RCC 7860 (cell line): ENCODE results near the gene CREBBP.

ENCODE experiments used
- DNase-seq: peaks from one replicate; pipeline ENCODE4 v3.0.0-alpha.2; 2015; ENCODE audit warnings: low spot score
- FAIRE-seq: peaks from 2 replicates; lab custom pipeline; 2012; peaks lifted over from hg19 to GRCh38; lab: Jason Lieb, UNC

The CREBBP gene

DNA sequence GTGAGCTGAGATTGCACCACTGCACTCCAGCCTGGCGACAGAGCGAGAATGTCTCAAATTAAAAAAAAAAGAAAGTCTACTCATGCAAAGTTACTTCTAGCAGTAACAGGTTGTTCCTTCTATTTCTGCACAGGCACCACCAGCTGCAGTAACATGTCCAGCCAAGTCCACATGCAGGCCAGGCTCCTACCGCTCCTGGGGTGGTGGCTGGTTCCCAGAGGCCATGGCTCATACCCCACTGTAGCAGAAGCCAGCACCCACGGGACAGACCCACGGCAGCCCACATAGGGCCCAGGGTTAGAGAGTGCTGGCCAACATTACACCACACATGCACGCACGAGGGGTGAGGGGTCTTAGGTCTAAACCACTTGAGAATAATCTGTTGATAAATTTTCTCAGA, 136.5 kb downstream of the CREBBP start:
- FAIRE-seq = no peak
- no peak for DNase-seq

DNA sequence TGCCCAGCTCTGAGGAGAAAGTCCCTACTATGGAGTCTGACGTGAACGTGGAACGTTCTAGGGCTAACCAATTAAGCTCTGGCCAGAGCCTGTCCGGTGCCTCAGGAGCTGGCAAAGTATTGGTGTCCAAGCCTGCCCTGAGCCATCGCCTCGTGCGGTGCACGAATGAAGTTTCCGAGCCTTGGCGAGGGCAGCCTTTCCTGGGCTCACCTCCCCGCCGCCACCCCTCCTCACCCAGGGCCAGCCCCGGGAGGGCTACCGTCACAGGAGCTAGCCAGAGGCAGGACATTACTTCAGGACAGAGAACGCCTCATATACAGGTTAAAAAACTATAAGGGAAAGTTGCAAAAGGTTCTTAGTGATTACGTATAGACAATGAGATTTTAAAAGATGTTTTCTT, 139.6 kb downstream of the CREBBP start:
- no peak for FAIRE-seq
- DNase-seq = no peak

DNA sequence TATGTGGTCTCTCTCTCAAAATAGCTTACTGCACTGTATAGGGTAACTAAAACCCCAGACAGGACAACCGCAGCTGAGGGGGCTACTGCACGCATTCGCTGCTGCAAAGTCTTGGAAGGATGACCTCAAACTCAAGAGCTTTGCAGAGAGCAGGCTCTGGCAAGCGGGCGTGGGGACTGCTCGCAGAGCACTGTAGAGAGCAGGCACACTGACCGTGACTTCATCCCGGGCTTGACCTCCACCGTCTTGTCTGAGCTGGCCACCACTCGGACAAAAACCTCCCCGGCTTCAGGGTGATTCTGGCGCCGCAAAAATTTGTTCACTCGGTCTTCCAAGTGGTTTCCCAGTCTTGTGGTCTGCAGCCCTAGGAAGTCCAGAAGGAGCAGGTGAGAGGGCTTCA, 140.3 kb downstream of the CREBBP start:
- DNase-seq (no peak), FAIRE-seq (no peak)

DNA sequence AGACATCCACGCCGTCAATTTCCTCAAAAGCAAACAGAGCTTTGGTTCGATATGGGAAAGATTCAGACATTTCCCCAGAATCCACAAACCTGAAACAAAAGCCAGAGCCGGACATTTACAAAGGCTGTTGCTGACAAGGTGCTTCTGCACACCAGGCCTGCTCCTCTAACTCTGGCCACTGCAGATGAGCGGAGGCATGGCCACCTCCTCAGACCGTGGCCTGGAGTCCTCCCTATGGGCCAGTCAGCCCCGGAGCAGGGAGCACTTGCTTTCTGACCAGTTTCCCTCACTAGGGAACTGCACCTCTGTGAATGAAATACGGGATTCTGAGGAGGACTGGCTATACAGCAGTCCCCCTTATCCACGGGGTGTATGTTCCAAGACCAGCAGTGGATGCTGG, 140.9 kb downstream of the CREBBP start:
- no peak for FAIRE-seq

DNA sequence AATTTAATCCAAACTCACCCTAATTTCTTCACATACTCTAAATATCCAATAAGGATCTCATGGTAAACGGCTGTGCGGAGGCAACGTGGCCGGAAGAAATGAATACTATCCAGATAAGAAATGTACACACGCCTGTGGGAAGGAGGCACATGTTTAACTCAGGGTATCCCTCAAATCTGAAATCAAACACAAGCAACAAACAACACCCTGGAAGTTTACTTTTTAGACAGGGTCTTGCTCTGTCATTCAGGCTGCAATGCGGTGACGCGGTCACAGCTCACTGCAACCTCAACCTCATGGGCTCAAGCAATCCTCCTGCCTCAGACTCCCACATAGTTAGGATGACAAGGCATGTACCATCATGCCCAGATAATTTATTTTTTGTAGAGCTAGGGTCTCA, 142.0 kb downstream of the CREBBP start:
- FAIRE-seq (no peak), DNase-seq (no peak)

More for the DNA sequence above, 140.9 kb downstream of the CREBBP start:
- no peak for DNase-seq

DNA sequence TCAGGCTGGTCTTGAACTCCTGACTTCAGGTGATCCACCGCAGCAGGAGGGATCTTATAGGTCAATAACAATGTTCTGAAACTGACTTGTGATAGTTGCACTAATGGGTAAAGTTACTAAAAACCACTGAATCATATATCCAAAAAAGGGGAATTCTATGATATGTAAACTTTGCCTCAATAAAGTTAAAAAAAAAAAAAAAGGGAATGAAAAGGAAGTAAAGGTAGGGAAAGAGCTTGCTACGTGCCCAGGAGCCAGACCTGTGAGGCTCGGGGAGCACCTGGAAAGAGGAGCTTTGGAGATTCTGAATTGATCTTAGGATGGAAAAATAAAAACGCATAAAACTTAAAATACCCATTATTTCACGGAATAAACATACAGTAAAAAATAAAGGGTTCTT, 142.4 kb downstream of the CREBBP start:
- DNase-seq (no peak), FAIRE-seq (no peak)

DNA sequence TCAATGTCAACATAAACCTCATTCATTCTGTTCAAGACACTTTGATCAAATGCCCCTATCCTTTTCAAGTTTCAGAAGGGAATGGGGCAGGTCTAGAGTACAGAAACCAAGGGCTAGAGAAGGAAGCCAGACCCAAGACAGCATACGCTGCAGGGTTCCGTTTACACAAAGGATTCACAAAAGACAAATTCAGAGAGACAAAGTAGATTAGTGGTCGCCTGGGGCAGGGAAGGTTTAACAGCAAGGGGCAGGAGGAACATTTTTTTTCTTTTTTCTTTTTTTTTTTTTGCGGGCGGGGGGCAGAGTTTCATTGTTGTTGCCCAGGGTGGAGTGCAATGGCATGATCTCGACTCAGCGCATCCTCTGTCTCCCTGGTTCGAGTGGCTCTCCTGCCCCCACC, 143.3 kb downstream of the CREBBP start:
- no peak for DNase-seq
- no peak for FAIRE-seq

DNA sequence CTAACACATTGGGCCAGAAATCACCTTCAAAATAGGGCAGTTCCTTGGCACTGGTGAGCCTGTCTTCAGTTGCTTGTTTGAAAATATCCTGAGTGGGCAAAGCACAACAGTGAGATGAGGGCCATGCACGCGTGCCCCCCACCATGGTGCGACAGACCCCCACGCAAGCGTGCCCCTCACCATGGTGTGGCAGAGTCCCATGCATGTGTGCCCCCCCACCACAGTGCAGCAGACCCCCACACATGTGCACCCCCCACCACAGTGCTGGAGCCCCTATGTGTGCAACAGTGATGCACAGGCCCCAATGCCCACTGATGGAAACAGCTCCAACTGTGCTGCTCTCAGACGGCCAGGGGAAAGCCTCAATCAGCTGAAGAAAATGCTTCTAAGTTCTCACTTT, 144.4 kb downstream of the CREBBP start:
- FAIRE-seq (no peak), DNase-seq (no peak)

DNA sequence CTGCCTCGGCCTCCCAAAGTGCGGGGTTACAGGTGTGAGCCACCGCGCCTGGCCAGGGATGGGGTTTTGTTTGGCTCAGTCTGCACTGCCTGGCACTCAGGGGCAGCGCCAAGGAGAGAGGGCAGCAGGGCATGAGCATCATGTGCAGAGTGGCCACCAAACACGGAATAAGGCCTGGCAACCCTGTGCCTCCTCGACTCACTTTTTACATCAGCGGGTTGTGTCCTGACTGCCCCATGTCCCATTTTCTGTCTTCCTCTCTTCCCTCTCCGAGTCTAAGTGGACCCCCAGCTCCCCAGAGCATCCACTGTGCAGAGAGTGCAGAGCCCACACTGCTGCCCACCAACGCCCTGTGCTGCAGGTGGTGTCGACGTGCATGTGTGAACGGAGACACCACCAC, 145.0 kb downstream of the CREBBP start:
- no peak for DNase-seq
- FAIRE-seq = no peak

DNA sequence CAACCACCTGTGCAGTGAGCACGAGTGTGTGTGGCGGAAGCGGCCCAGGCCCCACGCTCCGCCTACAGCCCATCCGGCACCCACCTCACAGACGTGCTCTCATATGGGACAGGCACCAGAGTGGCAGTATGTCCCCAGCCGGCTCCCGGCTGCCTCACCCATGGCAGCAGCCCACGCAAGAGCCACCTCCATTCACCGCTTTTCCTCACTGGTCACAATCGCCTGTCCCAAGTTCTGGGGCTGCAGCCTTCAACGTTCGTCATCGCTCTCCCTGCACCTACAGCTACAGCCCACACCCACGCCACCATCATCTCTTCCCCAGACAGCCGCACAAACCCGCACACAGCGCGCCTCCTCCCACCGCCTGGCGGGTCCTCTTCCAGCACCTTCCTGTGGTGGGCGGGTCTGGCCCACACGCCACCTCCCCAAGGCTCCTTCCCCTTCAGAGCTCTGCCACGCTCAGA, 145.7 kb downstream of the CREBBP start:
- no peak for FAIRE-seq

DNA sequence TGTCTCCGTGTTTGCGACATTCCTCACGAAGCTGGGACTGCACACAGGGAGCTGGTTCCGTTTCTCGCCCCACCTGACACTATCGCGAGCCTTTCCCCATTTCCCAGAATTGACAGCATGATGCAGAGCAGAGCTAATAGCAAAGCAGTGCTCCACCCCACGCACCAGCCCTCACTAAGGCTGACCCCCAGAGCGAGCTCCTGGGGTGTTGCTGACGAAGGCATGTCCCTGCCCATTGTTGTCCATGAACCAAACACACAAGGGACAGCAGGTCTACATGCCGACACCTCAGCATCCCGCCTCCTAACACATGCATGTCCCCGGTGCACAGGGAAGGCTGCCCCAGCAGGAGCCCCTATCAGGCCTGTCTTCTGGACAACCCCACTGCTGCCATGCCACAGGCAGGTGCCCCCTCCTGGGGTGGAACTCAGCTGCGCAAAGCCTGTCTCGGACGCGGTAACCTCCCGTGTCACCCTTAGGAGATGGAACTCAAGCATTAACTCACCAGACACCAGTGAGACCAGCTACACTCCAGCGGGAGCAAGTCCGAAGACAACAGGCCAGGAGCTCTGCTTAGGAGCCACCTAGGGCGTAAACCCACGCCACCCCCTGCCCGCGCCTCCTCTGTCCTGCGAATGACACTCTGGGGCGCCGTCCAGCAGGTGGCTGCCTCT, 146.3 kb downstream of the CREBBP start:
- no peak for FAIRE-seq

More for the DNA sequence above, 145.7 kb downstream of the CREBBP start:
- DNase-seq = no peak

DNA sequence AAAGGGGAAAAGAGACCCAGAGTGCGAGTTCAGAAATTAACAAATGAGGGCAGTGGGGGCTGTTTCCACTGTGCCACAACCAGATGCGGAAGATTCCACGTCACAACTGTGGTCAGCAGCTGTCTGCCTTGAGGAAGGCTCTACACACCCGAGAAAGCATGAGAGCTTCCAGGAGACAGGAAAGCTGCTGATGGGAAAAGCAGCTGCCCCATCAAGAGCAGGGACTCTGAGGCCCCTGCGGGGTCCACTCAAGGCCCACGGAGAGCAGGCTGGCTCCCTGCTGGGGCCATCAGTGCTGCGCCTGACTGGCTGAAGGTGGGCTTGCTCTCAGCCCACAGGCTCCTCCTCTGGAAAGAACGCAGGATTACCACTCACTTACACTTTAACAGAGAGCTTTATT, 148.3 kb downstream of the CREBBP start:
- DNase-seq = no peak
- no peak for FAIRE-seq

More for the DNA sequence above, 146.3 kb downstream of the CREBBP start:
- DNase-seq = no peak

DNA sequence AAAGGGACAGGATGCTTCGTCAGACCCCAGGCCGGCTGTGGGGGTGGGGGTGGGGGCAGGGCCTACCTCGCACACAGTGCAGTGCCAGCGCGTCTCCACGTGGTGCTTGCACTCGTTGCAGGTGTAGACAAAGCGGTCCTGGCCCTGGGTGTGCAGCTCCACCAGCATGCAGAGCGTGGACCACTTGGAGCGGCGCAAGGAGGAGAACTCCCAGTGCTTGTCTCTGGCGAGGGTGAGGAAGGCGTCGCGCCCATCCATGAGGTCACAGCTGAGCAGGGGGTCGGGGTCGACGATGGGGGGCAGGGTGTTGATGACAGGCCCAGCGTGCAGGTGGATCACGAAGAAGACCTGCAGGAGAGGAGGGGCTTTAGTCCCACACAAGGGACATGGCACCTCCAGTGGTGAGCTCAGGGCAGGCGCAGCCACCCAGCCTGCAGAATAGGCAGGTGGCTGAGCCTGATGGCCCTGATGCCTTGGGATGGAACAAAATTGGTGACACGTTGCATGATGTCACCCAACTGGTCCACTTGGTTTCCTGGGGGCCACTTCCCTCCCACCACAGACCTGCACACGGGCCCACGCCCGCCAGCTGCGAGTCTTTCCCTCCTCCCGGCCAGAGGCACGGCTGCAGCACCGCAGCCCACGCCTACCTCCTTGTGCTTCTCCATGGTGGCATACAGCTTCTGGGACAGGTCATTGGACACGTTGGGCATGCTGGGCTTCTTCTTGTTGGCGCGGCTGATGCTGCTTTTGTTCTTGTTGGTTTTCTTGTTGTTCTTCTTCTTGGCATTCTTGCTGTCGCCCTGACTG, 149.2 kb downstream of the CREBBP start:
- FAIRE-seq (no peak), DNase-seq (no peak)

DNA sequence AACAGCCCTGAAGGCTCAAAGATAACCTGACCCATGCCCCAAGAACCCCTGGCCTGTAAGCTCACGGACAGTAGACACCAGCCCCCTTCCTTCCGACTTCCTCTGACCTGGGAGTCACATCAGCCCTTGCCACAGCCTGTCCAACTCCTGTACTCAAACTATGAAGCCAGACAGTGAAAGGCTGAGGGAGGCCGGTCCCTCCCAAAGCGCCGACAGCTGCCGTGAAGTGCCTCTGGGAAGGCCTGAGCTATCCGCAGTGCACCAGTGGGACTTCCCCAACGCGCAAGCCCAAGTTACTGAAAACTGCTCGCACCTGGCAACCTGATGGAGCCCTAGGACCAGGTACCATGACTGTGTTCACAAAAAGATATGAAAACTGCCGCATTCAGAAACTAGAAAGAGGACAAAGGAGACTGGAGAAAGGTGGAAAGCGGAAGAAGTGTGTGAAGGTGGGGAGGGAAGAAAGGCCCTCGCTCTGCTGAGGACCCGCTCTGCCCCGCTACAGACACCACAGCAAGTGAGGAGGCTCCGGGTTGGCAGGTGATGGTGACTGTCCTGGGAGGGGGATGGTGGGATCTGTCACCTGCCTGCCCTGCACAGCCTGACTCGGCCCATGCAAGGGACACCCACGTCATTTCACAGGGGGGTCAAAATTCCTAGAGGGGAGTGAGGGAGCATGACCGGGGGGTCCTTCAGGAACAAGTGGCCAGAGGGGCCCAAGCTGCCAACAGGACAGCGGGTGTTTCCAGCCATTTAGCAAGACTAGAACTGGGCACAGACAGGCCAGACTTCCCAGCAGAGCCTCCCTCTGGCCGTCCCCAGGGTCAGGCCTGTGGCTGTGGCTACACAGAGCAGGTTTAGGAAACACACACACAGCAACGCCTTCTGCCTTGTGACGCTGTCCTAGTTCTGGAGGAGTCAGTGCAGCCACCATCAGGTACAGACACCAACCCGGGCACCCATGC, 150.1 kb downstream of the CREBBP start:
- DNase-seq = no peak
- no peak for FAIRE-seq

DNA sequence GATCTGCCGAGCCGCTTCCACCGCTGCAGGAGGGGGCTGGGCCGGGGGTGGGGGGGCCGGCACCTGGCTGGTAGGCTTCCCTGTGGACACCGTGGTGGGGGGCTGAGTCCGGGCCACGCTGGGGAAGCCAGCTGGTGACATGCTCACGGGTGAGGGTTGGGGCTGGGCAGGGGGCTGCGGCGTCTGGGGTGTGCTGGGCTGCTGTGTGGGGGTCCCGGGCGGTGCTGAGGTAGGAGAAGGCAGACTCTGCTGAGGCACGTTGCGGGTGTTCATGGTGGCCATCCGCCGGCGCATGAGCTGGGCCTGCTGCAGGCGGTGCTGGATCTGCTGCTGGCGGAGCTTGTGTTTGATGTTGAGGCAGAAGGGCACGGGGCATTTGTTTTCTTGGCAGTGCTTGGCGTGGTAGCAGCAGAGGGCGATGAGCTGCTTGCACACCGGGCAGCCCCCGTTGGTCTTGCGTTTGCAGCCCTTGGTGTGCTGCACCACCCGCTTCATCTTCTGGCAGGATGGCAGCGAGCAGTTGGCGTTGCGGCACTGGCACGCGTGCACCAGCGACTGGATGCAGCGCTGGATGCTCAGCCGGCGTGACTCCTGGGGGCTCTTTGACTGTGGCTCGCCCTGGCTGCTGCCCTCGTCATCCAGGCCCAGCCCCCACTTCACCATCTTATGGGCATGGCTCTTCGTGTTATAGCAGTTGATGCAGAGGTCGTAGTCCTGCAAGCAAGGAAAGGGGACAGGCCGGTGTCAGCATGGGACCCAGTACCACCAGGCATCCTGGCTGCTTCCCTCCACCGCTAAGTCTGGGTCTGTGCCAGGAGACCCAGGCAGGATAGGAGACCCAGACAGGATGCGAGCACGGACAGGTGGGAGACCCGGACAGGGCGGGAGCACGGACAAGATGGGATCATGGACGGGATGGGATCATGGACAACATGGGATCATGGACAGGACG, 151.1 kb downstream of the CREBBP start:
- no peak for FAIRE-seq
- DNase-seq = no peak

DNA sequence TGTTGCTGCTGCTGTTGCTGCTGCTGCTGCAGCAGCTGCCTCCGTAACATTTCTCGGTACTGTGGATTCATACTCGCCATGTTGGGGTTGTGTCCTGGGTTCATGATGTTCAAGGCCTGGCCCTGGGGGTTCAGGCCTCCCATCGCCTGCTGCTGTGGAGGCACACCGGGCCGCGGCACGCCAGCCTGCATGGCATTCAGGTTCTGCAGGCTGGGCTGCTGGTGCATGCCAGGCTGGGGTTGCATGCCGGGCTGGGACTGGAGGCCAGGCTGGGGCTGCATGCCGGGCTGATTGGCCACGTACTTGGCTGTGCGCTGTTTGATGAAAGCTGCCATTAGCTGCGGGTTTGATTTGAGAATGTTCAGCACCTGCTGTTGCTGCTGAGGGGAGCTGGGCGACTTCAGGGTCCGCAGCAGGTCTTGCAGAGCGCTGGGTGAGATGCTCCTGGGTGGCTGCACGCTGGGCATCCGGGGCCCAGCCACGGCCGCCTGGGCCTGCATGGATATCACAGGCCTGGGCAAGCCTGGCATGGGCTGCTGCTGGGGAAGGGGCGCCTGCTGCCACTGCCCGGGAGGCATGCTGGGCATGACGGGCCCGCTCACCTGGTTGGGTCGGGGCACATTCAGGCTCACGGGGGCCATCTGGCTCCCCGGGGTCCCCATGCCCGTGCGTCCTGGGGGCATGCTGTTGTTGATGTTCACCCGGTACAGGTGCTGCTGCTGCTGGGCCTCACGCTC, 151.9 kb downstream of the CREBBP start:
- DNase-seq (no peak), FAIRE-seq (no peak)

DNA sequence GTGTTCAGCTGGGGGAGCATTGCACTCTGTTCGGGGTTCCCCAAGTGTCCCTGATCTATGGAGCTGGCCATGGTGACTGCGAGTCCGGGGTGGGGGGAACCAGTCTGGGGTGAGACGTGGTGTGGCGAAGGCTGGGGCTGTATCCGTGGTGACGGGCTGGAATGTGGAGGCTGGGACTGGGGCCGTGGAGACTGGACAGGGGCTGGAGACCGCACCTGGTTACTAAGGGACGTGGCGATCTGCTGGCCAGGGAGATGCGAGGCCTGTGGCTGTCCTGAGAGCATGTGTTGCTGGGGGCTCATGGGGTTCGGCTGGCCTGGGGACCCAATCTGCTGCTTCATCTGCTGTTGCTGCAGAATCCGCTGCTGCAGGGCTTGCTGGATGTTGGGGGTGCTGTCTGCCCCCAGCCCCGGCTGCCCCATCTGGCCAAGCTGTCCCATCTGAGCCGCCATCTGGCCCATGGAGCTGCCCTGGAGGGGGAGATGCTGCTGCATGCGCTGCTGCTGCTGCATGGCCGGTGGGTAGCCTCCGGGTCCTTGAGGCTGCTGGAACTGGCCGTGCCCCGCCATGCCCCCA, 152.6 kb downstream of the CREBBP start:
- no peak for FAIRE-seq

DNA sequence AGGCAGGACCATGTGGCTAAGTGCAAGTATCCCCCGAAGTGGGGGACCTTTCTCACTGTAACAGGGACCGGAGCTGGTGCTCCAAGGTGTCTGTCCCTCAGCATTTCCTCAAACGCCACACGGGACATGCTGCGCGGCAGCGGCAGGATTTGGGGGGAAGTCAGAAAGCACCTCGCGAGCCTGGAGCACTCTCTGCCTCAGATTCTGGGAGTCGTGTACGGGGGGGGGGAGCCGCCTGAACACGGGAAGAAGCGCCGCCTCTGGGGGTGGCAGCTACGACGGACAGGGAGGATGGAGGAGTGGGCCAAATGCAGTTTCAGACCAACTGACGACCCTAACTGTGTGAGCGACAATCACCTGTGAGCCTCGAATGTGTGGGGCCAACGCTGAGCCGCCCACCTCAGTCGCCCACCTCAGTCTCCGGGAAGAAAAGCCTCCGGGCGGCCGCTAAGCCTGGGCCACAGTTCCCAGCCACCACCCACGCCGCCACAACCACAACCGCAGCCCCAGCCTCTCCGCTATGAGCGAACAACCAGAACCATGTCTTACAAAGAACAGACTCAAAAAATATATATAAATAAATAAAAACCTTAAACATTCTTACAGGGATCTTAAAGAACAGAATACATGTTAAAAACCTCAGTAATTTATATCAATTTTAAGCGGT, 154.4 kb downstream of the CREBBP start:
- no peak for FAIRE-seq
- DNase-seq = no peak

More for the DNA sequence above, 152.6 kb downstream of the CREBBP start:
- no peak for DNase-seq
